SJSA1 (cell line): ENCODE results near the gene SNRPA. TPM values are rescaled to one million over a fixed set of nuclear protein-coding genes. Genes with fewer than 3 reads are reported as not detected.
"Not testable (repeated sequence)": the region's sequence is repeated elsewhere in the genome, so short reads cannot be mapped to it uniquely, and the experiment has no call there.

Source experiments
- DNase-seq, 2 experiments: peaks; one replicate each; pipeline ENCODE4 v3.0.0-alpha.2; 2015 to 2020; ENCODE audit warnings: low spot score in 2 of 2, low read depth in 1 of 2
- H3K27ac ChIP-seq: fragments of 250-450 bp; sonication (Bioruptor Pico); 2 replicates; pipeline ENCODE4 v1.5.1; 2020; ENCODE audit warnings: mild to moderate bottlenecking, moderate library complexity
- H3K27me3 ChIP-seq: fragments of 250-450 bp; sonication (Bioruptor Pico); replicated peaks from 2 replicates; pipeline ENCODE4 v1.5.1; 2020; ENCODE audit warnings: mild to moderate bottlenecking, moderate library complexity
- H3K36me3 ChIP-seq: fragments of 250-450 bp; sonication (Bioruptor Pico); 2 replicates; pipeline ENCODE4 v1.5.1; 2020; ENCODE audit warnings: mild to moderate bottlenecking
- H3K4me1 ChIP-seq: fragments of 250-450 bp; sonication (Bioruptor Pico); replicated peaks from 2 replicates; pipeline ENCODE4 v1.6.1; 2021; ENCODE audit warnings: mild to moderate bottlenecking
- H3K4me3 ChIP-seq: fragments of 250-450 bp; sonication (Bioruptor Pico); 2 replicates; pipeline ENCODE4 v1.5.1; 2020; ENCODE audit warnings: mild to moderate bottlenecking
- H3K9me3 ChIP-seq: fragments of 250-450 bp; sonication (Bioruptor Pico); replicated peaks from 2 replicates; pipeline ENCODE4 v1.5.1; 2020; ENCODE audit warnings: mild to moderate bottlenecking
- total RNA-seq: library from RNA; depleted of rRNA; stranded (reverse); fragments of >200 nt; shearing (Covaris generic); gene quantifications from 2 replicates; pipeline ENCODE4 v1.2.3, GENCODE V29; 2014

Gene SNRPA
- total RNA-seq, 1 experiment from 2014 or later: 80.2 TPM

DNA sequence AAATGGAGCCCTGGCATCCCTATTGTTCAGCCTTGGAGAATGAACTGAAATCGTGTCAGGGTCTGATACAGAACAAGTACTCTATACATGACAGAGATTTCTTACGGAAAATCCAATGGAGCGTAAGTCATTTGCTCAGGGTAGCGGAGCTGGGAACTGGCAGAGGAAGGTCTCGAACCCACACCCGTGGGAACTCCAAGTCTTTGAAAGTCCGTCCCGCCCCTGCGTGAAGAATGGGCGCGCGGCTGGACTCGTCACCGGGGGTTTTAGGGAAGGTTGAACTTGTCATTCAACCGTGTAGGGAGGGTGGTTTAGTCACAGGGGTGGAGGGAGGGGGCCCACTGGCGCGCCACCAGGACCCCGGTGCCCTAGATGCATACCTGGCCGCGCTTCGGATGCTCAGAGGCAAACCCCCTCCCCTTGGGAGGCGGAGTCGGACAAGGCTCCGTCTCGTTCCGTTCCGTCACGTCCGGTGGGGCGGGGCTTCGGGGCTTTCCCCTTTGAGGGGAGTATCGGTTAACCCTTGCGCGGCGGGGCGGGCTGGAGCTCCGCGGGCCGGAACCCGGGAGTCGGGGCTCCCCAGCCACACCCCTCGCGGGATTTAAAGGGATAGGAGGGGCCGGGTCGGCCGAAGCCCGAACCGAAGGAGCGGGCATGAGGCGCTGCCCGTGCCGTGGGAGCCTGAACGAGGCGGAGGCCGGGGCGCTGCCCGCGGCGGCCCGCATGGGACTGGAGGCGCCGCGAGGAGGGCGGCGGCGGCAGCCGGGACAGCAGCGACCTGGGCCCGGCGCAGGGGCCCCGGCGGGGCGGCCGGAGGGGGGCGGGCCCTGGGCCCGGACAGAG lies 34.3 kb upstream of the SNRPA start, which contains the start of the genes COQ8B and ITPKC:
Gene COQ8B (minus strand): TSS at position 405 of the 843 bp plus-strand sequence. CDS start 2,254 bp downstream, outside the sequence.
Gene ITPKC (plus strand): TSS at position 631 of the 843 bp plus-strand sequence. CDS start 24 bp downstream, at position 655.
- H3K27me3 ChIP-seq: no peaks in the 10 kb centered on the region
- peaks cover 37% of the 10 kb centered on the region for H3K4me1 ChIP-seq
- peak; percentile 98 to 99 for DNase-seq
- H3K9me3 ChIP-seq: no peaks in the 10 kb centered on the region
- H3K27ac ChIP-seq: peak within 1 kb of the TSS; percentile 93
- peak within 1 kb of the TSS; percentile 78 for H3K4me3 ChIP-seq
- H3K36me3 ChIP-seq: no peaks in the 10 kb centered on the region

DNA sequence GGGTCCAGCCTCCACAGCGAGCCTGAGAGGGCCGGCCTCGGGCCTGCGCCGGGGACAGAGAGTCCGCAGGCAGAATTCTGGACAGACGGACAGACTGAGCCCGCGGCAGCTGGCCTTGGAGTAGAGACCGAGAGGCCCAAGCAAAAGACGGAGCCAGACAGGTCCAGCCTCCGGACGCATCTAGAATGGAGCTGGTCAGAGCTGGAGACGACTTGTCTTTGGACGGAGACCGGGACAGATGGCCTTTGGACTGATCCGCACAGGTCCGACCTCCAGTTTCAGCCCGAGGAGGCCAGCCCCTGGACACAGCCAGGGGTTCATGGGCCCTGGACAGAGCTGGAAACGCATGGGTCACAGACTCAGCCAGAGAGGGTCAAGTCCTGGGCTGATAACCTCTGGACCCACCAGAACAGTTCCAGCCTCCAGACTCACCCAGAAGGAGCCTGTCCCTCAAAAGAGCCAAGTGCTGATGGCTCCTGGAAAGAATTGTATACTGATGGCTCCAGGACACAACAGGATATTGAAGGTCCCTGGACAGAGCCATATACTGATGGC lies 33.6 kb upstream of the SNRPA start:
- peak in 1 of 2 experiments; percentile 39 for DNase-seq
- Histone ChIP-seq H3K36me3 (no peaks in the 10 kb centered on the region), H3K4me1 (peaks cover 37% of the 10 kb centered on the region), H3K9me3 (no peaks in the 10 kb centered on the region), H3K4me3 (peak overlapping the region; percentile 78), H3K27ac (peak overlapping the region; percentile 93), H3K27me3 (no peaks in the 10 kb centered on the region)

DNA sequence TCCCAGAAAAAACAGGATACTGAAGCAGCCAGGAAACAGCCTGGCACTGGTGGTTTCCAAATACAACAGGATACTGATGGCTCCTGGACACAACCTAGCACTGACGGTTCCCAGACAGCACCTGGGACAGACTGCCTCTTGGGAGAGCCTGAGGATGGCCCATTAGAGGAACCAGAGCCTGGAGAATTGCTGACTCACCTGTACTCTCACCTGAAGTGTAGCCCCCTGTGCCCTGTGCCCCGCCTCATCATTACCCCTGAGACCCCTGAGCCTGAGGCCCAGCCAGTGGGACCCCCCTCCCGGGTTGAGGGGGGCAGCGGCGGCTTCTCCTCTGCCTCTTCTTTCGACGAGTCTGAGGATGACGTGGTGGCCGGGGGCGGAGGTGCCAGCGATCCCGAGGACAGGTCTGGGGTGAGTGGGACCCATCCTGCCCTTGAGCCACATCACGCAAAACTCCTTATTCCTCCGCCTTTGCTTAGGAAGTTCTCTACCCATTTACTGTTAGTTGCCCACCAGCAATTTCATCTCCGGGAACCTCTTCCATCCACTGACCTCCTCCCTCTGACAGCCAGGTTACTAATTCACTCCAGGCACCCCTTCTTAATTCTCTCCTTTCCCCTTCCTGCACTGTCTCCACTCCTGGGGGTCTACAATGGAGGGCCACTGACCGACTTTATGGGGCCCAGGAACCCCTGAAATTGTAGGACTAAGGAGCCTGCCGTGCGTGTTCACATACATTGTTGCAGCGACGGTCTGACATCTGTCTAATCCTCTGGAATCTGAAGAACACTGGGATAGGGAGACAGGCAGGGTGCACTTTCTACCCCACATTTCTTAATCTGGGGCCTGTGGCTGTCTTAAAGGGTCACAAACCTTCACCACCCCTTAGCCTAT lies 32.9 kb upstream of the SNRPA start:
- Histone ChIP-seq H3K27ac (peak overlapping the region; percentile 93; the same call in 1 of the 2 replicates), H3K9me3 (no peaks in the 10 kb centered on the region), H3K36me3 (no peaks in the 10 kb centered on the region), H3K27me3 (no peaks in the 10 kb centered on the region), H3K4me3 (peak overlapping the region; percentile 78), H3K4me1 (peaks cover 37% of the 10 kb centered on the region)
- DNase-seq: peak in 1 of 2 experiments; percentile 11

DNA sequence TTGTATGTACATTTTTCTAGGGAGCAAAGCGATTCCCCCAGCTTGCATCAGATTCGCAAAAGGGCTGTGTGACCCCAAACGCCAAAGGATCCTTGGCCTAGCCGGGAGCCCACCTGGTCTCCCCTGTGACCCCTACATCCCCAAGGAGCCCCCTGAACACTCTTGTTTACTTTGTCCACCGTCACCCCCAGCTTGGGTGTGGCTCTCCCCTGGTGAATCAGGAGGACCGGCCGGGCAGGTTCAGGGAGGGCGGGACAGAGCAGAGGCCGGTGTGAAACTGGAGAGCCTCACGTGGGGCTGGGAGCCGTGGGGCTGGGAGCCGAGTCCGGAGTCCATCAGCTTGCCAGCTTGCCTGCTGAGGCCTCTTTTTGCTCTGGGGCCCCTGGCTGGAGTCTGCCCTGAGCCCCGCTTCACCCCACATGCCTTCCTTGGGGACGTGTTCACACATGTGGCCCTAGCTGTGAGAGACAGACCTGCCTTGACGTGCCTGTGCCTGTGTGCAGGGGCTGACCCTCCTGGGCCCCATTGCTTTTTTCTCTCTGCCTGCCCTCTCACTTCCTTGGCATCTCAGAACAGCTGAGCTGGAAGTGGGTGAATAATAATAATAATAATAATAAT lies 32.1 kb upstream of the SNRPA start:
- H3K4me3 ChIP-seq: peak overlapping the region; percentile 78
- peak in 1 of 2 experiments; percentile 15 for DNase-seq
- H3K9me3 ChIP-seq: no peaks in the 10 kb centered on the region
- peaks cover 5% of the 10 kb centered on the region; the same call in 1 of the 2 replicates for H3K36me3 ChIP-seq
- 0 out of 2 replicates have a peak overlapping the region, but pooled peaks have one; percentile 9 for H3K27ac ChIP-seq
- H3K4me1 ChIP-seq: peaks cover 37% of the 10 kb centered on the region
- no peaks in the 10 kb centered on the region for H3K27me3 ChIP-seq

DNA sequence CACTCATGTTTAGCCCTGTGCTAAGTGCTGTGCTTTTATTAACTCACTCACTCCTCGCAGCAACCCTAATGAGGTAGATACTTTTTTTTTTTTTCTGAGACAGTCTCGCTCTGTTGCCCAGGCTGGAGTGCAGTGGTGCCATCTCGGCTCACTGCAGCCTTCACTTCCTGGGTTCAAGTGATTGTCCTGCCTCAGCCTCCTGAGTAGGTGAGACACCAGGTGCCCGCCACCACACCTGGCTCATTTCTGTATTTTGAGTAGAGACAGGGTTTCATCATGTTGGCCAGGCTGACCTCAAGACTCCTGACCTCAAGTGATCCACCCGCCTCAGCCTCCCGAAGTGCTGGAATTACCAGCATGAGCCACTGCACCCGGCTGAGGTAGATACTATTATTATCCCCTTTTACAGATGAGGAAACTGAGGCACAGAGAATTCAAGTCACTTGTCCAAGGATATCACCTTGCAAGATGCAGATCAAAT lies 31.5 kb upstream of the SNRPA start:
- no peak for DNase-seq
- Histone ChIP-seq H3K36me3 (peaks cover 8% of the 10 kb centered on the region; the same call in 1 of the 2 replicates), H3K4me1 (peaks cover 35% of the 10 kb centered on the region), H3K27ac (no peak overlapping the region), H3K9me3 (no peaks in the 10 kb centered on the region), H3K27me3 (no peaks in the 10 kb centered on the region), H3K4me3 (no peak overlapping the region)

DNA sequence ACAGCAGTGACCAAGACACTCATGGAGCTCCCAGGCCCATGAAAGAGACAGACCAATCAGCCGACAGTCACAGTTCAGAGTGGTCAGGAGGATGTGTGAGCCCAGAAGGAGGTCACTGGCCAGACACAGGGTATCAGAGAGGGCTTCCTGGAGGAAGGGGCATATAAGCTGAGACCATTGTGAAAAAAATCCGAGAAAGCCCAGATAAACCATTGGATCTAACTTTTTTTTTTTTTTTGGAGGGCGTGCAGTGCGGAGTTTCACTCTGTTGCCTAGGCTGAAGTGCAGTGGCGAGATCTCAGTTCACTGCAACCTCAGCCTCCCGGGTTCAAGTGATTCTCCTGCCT lies 29.9 kb upstream of the SNRPA start:
- Histone ChIP-seq H3K9me3 (no peaks in the 10 kb centered on the region), H3K27ac (no peak overlapping the region), H3K36me3 (peaks cover 8% of the 10 kb centered on the region; the same call in 1 of the 2 replicates), H3K4me1 (peaks cover 22% of the 10 kb centered on the region), H3K4me3 (no peak overlapping the region), H3K27me3 (no peaks in the 10 kb centered on the region)
- no peak for DNase-seq

DNA sequence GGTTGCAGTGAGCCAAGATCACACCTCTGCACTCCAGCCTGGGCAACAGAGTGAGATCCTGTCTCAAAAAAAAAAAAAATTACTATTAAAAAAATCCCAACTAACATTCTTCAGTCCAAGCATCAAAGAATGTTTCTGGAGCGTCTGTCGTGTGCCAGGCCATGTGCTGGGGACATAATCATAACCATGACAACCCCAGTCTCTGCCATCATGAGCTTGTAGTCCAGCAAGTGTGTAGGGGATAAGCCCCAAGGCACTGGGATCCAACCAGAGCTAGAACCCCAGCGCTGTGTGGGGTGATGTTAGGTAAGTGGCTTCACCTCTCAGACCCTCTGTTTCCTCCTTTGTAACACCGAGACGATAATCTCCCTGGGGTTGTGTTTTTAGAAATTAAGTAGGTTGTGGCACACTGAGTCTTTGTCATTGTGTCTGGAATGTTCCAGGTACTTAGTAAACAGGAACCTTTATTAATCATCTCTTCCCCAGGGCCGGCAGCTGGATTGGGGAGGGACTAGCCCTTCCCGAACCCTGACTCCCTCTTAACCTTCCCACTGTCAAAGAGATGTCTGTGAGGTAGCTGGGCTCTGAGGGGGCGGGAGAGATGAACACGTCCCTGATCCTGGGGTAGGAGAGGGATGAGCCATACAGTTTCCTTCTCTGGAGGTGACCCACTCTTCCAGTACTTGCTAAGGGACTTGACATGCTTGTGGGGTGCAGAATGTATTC lies 28.9 kb upstream of the SNRPA start:
- H3K4me3 ChIP-seq: no peak overlapping the region
- H3K9me3 ChIP-seq: no peaks in the 10 kb centered on the region
- H3K27me3 ChIP-seq: no peaks in the 10 kb centered on the region
- peaks cover 14% of the 10 kb centered on the region for H3K36me3 ChIP-seq
- peaks cover 19% of the 10 kb centered on the region for H3K4me1 ChIP-seq
- H3K27ac ChIP-seq: no peak overlapping the region
- no peak for DNase-seq

DNA sequence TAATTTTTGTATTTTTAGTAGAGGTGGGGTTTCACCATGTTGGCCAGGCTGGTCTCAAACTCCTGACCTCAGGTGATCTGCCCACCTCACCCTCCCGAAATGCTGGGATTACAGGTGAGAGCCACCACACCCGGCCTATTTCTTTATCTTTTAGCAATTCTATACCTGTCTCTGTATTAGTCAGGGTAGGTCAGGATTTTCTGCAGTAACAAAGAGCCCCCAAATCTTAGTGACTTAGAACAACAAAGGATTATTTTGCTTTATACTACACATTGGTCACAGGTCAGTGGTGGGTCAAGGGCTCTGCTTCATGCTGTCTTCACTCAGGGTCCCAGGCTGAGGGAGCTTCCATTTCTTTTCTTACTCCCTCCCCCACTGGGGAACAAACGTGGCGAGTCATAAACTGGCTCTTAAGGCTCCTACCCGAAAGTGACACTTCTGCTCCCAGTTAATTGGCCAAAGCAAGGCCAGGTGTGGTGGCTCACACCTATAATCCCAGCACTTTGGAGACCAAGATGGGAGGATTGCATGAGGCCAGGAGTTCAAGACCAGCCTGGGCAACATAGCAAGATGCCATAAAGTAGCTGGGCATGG lies 27.2 kb upstream of the SNRPA start:
- no peak overlapping the region for H3K4me3 ChIP-seq
- no peaks in the 10 kb centered on the region for H3K27me3 ChIP-seq
- DNase-seq: no peak
- H3K27ac ChIP-seq: no peak overlapping the region
- H3K36me3 ChIP-seq: peaks cover 20% of the 10 kb centered on the region
- peaks cover 3% of the 10 kb centered on the region for H3K4me1 ChIP-seq
- no peaks in the 10 kb centered on the region for H3K9me3 ChIP-seq

DNA sequence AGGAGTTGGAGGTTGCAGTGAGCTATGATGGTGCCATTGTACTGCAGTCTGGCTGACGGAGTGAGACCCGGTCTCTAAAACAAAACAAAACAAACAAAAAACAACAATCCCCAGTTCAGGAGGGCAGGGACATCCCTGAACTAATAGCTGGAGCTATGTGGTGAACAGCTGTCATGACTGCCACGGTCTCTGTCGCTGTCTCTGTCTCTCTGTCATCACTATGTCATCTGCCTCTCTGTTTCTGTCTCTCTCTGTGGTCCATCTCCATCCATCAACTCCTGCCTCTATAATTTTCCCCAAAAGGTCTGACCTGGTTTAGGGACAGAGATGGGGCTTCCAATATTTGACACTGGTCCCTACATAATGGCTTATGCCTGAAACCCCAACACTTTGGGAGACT lies 26.7 kb upstream of the SNRPA start:
- H3K27me3 ChIP-seq: no peaks in the 10 kb centered on the region
- no peak for DNase-seq
- H3K36me3 ChIP-seq: peaks cover 20% of the 10 kb centered on the region
- H3K4me3 ChIP-seq: no peak overlapping the region
- no peak overlapping the region for H3K27ac ChIP-seq
- H3K4me1 ChIP-seq: no peaks in the 10 kb centered on the region
- H3K9me3 ChIP-seq: no peaks in the 10 kb centered on the region

DNA sequence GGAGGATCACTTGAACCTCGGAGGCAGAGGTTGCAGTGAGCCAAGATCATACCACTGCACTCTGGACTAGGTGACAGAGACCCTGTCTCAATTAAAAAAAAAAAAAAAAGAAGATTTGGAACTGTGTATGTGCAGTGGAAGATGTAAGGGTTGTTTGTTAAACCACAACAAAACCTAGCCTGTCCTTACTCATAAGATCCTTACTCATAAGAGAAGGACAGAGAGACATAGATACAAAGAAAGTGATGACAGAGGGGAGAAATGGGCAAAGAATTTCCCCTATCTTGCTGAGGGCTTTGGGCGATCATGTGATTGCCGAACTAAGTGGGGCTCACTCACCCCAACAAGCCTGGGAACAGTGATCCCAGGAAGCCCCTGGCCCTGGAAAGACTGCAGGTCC lies 26.1 kb upstream of the SNRPA start:
- H3K9me3 ChIP-seq: no peaks in the 10 kb centered on the region
- H3K4me3 ChIP-seq: no peak overlapping the region
- no peaks in the 10 kb centered on the region for H3K4me1 ChIP-seq
- no peak overlapping the region for H3K27ac ChIP-seq
- H3K27me3 ChIP-seq: no peaks in the 10 kb centered on the region
- H3K36me3 ChIP-seq: peaks cover 24% of the 10 kb centered on the region
- no peak for DNase-seq

DNA sequence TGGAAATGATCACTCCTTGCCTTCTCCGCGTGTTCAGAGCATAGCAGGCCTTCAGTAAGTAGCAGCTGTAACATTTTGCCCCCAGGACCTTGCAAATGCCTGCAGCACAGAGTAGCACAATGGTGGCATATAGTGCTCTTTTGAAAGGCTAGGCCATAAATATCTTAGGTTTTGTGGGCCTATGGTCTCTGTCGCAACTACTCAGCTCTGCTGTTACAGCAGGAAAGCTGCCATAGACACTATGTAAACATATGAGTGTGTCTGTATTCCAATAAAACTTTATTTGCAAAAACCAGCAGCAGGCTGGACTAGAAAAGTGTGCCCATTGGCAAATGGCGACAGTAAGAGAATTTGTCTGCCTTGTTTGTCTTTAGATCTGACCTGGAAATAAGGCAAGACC lies 24.7 kb upstream of the SNRPA start:
- Histone ChIP-seq H3K36me3 (peaks cover 35% of the 10 kb centered on the region), H3K4me3 (no peak overlapping the region), H3K27me3 (no peaks in the 10 kb centered on the region), H3K27ac (no peak overlapping the region), H3K4me1 (no peaks in the 10 kb centered on the region), H3K9me3 (no peaks in the 10 kb centered on the region)
- no peak for DNase-seq

DNA sequence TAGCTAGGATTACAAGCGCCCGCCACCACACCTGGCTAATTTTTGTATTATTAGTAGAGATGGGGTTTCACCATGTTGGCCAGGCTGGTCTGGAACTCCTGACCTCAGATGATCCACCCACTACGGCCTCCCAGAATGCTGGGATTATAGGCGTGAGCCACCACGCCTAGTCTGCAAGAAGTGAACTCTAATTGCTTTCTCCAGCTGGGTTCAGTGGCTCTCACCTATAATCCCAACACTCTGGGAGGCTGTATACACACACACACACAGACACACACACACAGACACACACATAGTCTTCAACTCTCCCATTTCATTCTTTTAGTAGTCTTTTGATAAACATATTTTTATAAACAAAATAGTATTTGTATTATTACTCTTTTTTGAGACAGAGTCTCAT lies 20.9 kb upstream of the SNRPA start:
- not testable (repeated sequence) for H3K4me3 ChIP-seq, H3K4me1 ChIP-seq, DNase-seq, H3K9me3 ChIP-seq, H3K27me3 ChIP-seq, H3K27ac ChIP-seq
- H3K36me3 ChIP-seq: peaks cover 37% of the 10 kb centered on the region
